ENCODE data around the gene XRCC4. TPM values are rescaled to one million over a fixed set of nuclear protein-coding genes. Genes with fewer than 3 reads are reported as not detected.

The XRCC4 gene
- total RNA-seq, 1 experiment from 2014 or later, result 24.6 TPM

GRCh38 chr5:83058726-83059125, 18.6 kb upstream of the XRCC4 start (continued):
- TF ChIP-seq TCF7L2 (IDR thresholded peaks at IDR 0.05; ENCODE audit: borderline replicate concordance, extremely low read depth, insufficient read depth, insufficient read length) (no peak), POLR2AphosphoS5 (IDR thresholded peaks at IDR 0.05; ENCODE audit: low read depth, low read length) (no peak), EGR1 (IDR thresholded peaks at IDR 0.05; ENCODE audit: low read depth) (no peak), SRF (IDR thresholded peaks at IDR 0.05; ENCODE audit: low read depth) (no peak), MAX (IDR thresholded peaks at IDR 0.05) (no peak)

DNA sequence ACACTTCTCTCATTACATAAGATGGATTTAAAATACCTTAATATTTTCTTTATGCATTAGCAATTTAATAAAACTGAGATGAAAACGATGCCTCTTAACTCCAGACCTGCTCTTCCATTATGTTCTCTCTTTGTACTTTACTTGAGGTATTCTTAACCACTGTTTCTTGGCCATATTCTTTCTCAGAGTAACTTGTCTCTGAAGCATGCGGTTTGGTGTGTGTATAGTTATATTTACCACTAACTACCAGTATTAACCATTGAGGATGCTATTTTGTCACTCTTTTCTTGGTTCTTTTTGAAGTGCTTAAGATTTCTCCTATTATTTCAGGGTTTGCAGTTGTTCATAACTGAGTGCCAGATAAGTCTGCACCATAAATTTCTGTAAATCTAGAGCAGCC, 18.0 kb upstream of the XRCC4 start:
- CTCF ChIA-PET, result no interaction called here

DNA sequence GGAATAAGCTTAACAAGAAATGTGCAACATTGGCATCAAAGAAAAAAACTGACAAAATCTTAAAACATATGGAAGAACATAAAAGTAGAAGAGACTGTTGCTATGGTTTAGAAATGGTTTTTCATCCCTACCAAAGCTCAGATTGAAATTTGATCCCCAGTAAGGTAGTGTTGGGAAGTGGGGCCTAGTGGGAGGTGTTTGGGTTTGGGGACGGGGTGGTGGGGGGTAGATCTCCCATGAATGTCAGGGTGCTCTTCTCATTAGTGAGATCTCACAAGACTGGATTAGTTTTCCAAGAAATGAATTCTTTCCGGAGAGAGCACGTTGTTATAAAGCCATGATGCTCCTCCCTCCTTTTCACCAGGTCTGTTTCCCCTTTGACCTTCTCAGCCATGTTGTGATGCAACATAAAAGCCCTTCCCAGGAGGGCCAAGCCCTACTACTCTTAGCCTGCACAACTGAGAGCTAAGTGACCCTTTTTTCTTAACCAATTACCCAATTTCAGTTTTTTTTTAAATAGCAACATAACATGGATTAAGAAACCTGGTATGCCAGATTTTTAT, 10.7 kb upstream of the XRCC4 start:
- no peaks in the 10 kb centered on the region for H3K9me3 ChIP-seq (ENCODE audit: control insufficient read depth in 1 of 2, insufficient read depth in 1 of 2, low read depth in 1 of 2, low read length in 2 of 2)
- DNase-seq (ENCODE audit: low read depth, low spot score), result no peak
- no TSS peak for BruUV-seq (replicated peaks)
- peaks cover 28% of the 10 kb centered on the region; the same call in 1 of the 2 replicates for H4K20me1 ChIP-seq (ENCODE audit: insufficient read depth)
- RAD21 ChIA-PET (ENCODE audit: low non-redundant PET in 1 of 2, low total read pairs in 2 of 2, uncharacterized antibody in 2 of 2, unreplicated experiment in 2 of 2), result interaction anchor here in 1 of 2 experiments (0.7 kb wide), 1 partner anchor 745 kb away, joined by 4 read pairs; no protein-coding TSS in a partner anchor
- ATAC-seq, result no peak
- no peaks in the 10 kb centered on the region for H3K9me2 ChIP-seq (ENCODE audit: insufficient read depth)
- POLR2A ChIA-PET, result no interaction called here
- no peak overlapping the region for H3K4me3 ChIP-seq (replicated peaks in 1 of 2; ENCODE audit: low read depth in 1 of 2, low read length in 2 of 2)
- no peak overlapping the region for H3K4me2 ChIP-seq (ENCODE audit: low read length)
- peaks cover 100% of the 10 kb centered on the region for H3K79me2 ChIP-seq (ENCODE audit: insufficient read depth, low read length)
- CTCF ChIA-PET, result no interaction called here
- no peaks in the 10 kb centered on the region for H3K4me1 ChIP-seq (ENCODE audit: control insufficient read depth in 1 of 2, insufficient read depth in 2 of 2, low read length in 2 of 2)
- no peaks in the 10 kb centered on the region for H3K27me3 ChIP-seq (ENCODE audit: insufficient read depth, low read length)
- peaks cover 0 to 21% of the 10 kb centered on the region in 2 experiments; a peak in 1 of 4 replicates for H3K36me3 ChIP-seq (ENCODE audit: control insufficient read depth in 1 of 2, insufficient read depth in 2 of 2, low read length in 2 of 2)
- H3K27ac ChIP-seq (ENCODE audit: low read depth, low read length), result no peak overlapping the region
- no peak overlapping the region for H3K9ac ChIP-seq (ENCODE audit: low read length)
- H2AFZ ChIP-seq (ENCODE audit: low read depth, low read length, poor library complexity, severe bottlenecking), result no peak overlapping the region
- intact Hi-C loops (cut with micrococcal nuclease), result loop anchor here (5.0 kb wide), 1 partner anchor 496 kb away; no protein-coding TSS in a partner anchor
- TF ChIP-seq SIN3A (IDR thresholded peaks at IDR 0.05; ENCODE audit: low read depth) (no peak), SP1 (IDR thresholded peaks at IDR 0.05; ENCODE audit: low read depth) (no peak), SRF (IDR thresholded peaks at IDR 0.05; ENCODE audit: low read depth) (no peak), FOSL1 (IDR thresholded peaks at IDR 0.05; ENCODE audit: low read depth) (no peak), ZBTB33 (IDR thresholded peaks at IDR 0.05; ENCODE audit: extremely low read depth, insufficient replicate concordance, low read length) (no peak), ZNF274 (IDR thresholded peaks at IDR 0.05; ENCODE audit: low read depth, low read length) (no peak)
- TF ChIP-seq, protein P1, sequence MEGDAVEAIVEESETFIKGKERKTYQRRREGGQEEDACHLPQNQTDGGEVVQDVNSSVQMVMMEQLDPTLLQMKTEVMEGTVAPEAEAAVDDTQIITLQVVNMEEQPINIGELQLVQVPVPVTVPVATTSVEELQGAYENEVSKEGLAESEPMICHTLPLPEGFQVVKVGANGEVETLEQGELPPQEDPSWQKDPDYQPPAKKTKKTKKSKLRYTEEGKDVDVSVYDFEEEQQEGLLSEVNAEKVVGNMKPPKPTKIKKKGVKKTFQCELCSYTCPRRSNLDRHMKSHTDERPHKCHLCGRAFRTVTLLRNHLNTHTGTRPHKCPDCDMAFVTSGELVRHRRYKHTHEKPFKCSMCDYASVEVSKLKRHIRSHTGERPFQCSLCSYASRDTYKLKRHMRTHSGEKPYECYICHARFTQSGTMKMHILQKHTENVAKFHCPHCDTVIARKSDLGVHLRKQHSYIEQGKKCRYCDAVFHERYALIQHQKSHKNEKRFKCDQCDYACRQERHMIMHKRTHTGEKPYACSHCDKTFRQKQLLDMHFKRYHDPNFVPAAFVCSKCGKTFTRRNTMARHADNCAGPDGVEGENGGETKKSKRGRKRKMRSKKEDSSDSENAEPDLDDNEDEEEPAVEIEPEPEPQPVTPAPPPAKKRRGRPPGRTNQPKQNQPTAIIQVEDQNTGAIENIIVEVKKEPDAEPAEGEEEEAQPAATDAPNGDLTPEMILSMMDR (IDR thresholded peaks at IDR 0.05 in 2 of 3, conservative IDR thresholded peaks at IDR 0.05 in 1 of 3; ENCODE audit: borderline replicate concordance in 1 of 3, insufficient read depth in 1 of 3, low read depth in 2 of 3, low read length in 2 of 3), result no peak

More for the DNA sequence above, 18.0 kb upstream of the XRCC4 start:
- no peak for ATAC-seq
- Histone ChIP-seq H3K27ac (ENCODE audit: low read depth, low read length) (no peak overlapping the region), H3K79me2 (ENCODE audit: insufficient read depth, low read length) (peaks cover 91% of the 10 kb centered on the region), H3K9ac (ENCODE audit: low read length) (no peak overlapping the region), H3K4me3 (replicated peaks in 1 of 2; ENCODE audit: low read depth in 1 of 2, low read length in 2 of 2) (no peak overlapping the region), H4K20me1 (ENCODE audit: insufficient read depth) (no peaks in the 10 kb centered on the region), H2AFZ (ENCODE audit: low read depth, low read length, poor library complexity, severe bottlenecking) (no peak overlapping the region), H3K4me1 (ENCODE audit: control insufficient read depth in 1 of 2, insufficient read depth in 2 of 2, low read length in 2 of 2) (no peaks in the 10 kb centered on the region), H3K36me3 (ENCODE audit: control insufficient read depth in 1 of 2, insufficient read depth in 2 of 2, low read length in 2 of 2) (peaks cover 5 to 29% of the 10 kb centered on the region in 2 experiments; a peak in 2 of 4 replicates), H3K27me3 (ENCODE audit: insufficient read depth, low read length) (no peaks in the 10 kb centered on the region), H3K4me2 (ENCODE audit: low read length) (no peak overlapping the region), H3K9me3 (ENCODE audit: control insufficient read depth in 1 of 2, insufficient read depth in 1 of 2, low read depth in 1 of 2, low read length in 2 of 2) (no peaks in the 10 kb centered on the region), H3K9me2 (ENCODE audit: insufficient read depth) (no peaks in the 10 kb centered on the region)
- ChIA-PET RAD21 (ENCODE audit: low non-redundant PET in 1 of 2, low total read pairs in 2 of 2, uncharacterized antibody in 2 of 2, unreplicated experiment in 2 of 2) (no interaction called here), POLR2A (no interaction called here)
- TF ChIP-seq ZFX (IDR thresholded peaks at IDR 0.05) (no peak), SRF (IDR thresholded peaks at IDR 0.05; ENCODE audit: low read depth) (no peak), EGR1 (IDR thresholded peaks at IDR 0.05; ENCODE audit: low read depth) (no peak)
- no TSS peak for BruUV-seq (replicated peaks)
- intact Hi-C loops (cut with micrococcal nuclease), result no loop called here
- no peak for DNase-seq (ENCODE audit: low read depth, low spot score)
